Activated naive CD4-positive, alpha-beta T cell treated with anti-CD3 and anti-CD28 coated beads for 36 hours (primary cell): ENCODE results near the gene CDK15. TPM values are rescaled to one million over a fixed set of nuclear protein-coding genes. Genes with fewer than 3 reads are reported as not detected.

Experiments used
- CTCF ChIA-PET: fragments of 350-600 bp; sonication (Branson Sonifier 250); formaldehyde crosslinking; loops from one replicate; lab custom pipeline; 2021; ENCODE audit warnings: antibody characterized with exemption; lab: Charles Lee
- DNase-seq: peaks from one replicate; pipeline ENCODE4 v3.0.0-alpha.2; 2020
- H3K27ac Mint-ChIP-seq: one replicate; pipeline ENCODE4 v1.8.0; 2021; ENCODE audit warnings: mild to moderate bottlenecking, mixed read lengths
- H3K27me3 Mint-ChIP-seq: one replicate; pipeline ENCODE4 v1.8.0; 2021; ENCODE audit warnings: low read depth, mixed read lengths
- H3K36me3 Mint-ChIP-seq: one replicate; pipeline ENCODE4 v1.8.0; 2021; ENCODE audit warnings: low read depth, mixed read lengths
- H3K4me1 Mint-ChIP-seq: one replicate; pipeline ENCODE4 v1.8.0; 2021; ENCODE audit warnings: low read depth, mixed read lengths
- H3K4me3 Mint-ChIP-seq: one replicate; pipeline ENCODE4 v1.8.0; 2021; ENCODE audit warnings: mild to moderate bottlenecking, moderate library complexity, mixed read lengths
- H3K9me3 Mint-ChIP-seq: one replicate; pipeline ENCODE4 v1.8.0; 2021; ENCODE audit warnings: mixed read lengths
- intact Hi-C: fragments of 100-400 bp; cut with micrococcal nuclease; formaldehyde crosslinking; loops from one replicate; pipeline ENCODE4 v1.15.1; 2023
- total RNA-seq, 2 experiments: library from RNA; stranded (reverse); gene quantifications; one replicate each; pipeline ENCODE4 v1.2.3, GENCODE V29; 2021

Gene CDK15
- total RNA-seq, 2 experiments from 2014 or later, result not detected

- Mint-ChIP-seq H3K27ac (no peak overlapping the region), H3K4me1 (peaks cover 20% of the 10 kb centered on the region), H3K4me3 (peak overlapping the region; percentile 16), H3K9me3 (no peaks in the 10 kb centered on the region), H3K36me3 (no peaks in the 10 kb centered on the region), H3K27me3 (peaks cover 27% of the 10 kb centered on the region)
- peak; percentile 14 for DNase-seq
- CTCF ChIA-PET, result no interaction called here
- intact Hi-C loops, result no loop called here
Measured at GRCh38 chr2:201882353-201883090, 76.2 kb downstream of the CDK15 start.

GRCh38 chr2:201883606-201884369 lies 77.5 kb downstream of the CDK15 start:
- Mint-ChIP-seq H3K27me3 (peaks cover 36% of the 10 kb centered on the region), H3K27ac (no peak overlapping the region), H3K9me3 (no peaks in the 10 kb centered on the region), H3K4me1 (peaks cover 20% of the 10 kb centered on the region), H3K36me3 (no peaks in the 10 kb centered on the region), H3K4me3 (no peak overlapping the region)
- CTCF ChIA-PET, result interaction anchor here (0.8 kb wide), 1 partner anchor 23 kb away, joined by 3 read pairs; no protein-coding TSS in a partner anchor
- intact Hi-C loops, result no loop called here
- DNase-seq, result no peak

GRCh38 chr2:201886504-201886903 lies 80.2 kb downstream of the CDK15 start:
- H3K4me3 Mint-ChIP-seq, result no peak overlapping the region
- intact Hi-C loops, result no loop called here
- peaks cover 10% of the 10 kb centered on the region for H3K4me1 Mint-ChIP-seq
- no peaks in the 10 kb centered on the region for H3K9me3 Mint-ChIP-seq
- CTCF ChIA-PET, result interaction anchor here (0.6 kb wide), 1 partner anchor 22 kb away, joined by 3 read pairs; no protein-coding TSS in a partner anchor
- no peaks in the 10 kb centered on the region for H3K36me3 Mint-ChIP-seq
- H3K27ac Mint-ChIP-seq, result no peak overlapping the region
- DNase-seq, result no peak
- peaks cover 29% of the 10 kb centered on the region for H3K27me3 Mint-ChIP-seq

GRCh38 chr2:201887773-201888425 lies 81.6 kb downstream of the CDK15 start:
- DNase-seq, result no peak
- H3K27ac Mint-ChIP-seq, result no peak overlapping the region
- peaks cover 21% of the 10 kb centered on the region for H3K27me3 Mint-ChIP-seq
- intact Hi-C loops, result no loop called here
- H3K4me1 Mint-ChIP-seq, result no peaks in the 10 kb centered on the region
- H3K9me3 Mint-ChIP-seq, result no peaks in the 10 kb centered on the region
- H3K4me3 Mint-ChIP-seq, result no peak overlapping the region
- CTCF ChIA-PET, result interaction anchor here (0.6 kb wide), 1 partner anchor 23 kb away, joined by 3 read pairs; no protein-coding TSS in a partner anchor
- H3K36me3 Mint-ChIP-seq, result no peaks in the 10 kb centered on the region

- CTCF ChIA-PET, result no interaction called here
- intact Hi-C loops, result no loop called here
- Mint-ChIP-seq H3K36me3 (no peaks in the 10 kb centered on the region), H3K27ac (no peak overlapping the region), H3K27me3 (peaks cover 21% of the 10 kb centered on the region), H3K4me1 (no peaks in the 10 kb centered on the region), H3K4me3 (no peak overlapping the region), H3K9me3 (no peaks in the 10 kb centered on the region)
- no peak for DNase-seq
Measured at GRCh38 chr2:201888426-201888800, 82.1 kb downstream of the CDK15 start.

- Mint-ChIP-seq H3K36me3 (no peaks in the 10 kb centered on the region), H3K27ac (no peak overlapping the region), H3K27me3 (peaks cover 17% of the 10 kb centered on the region), H3K9me3 (no peaks in the 10 kb centered on the region), H3K4me3 (no peak overlapping the region), H3K4me1 (no peaks in the 10 kb centered on the region)
- intact Hi-C loops, result no loop called here
- CTCF ChIA-PET, result no interaction called here
- DNase-seq, result no peak
Measured at GRCh38 chr2:201890453-201890852, 84.1 kb downstream of the CDK15 start.

- no peak for DNase-seq
- H3K27ac Mint-ChIP-seq, result no peak overlapping the region
- CTCF ChIA-PET, result interaction anchor here (1.0 kb wide), 1 partner anchor 32 kb away, joined by 3 read pairs; no protein-coding TSS in a partner anchor
- peaks cover 15% of the 10 kb centered on the region for H3K27me3 Mint-ChIP-seq
- no peaks in the 10 kb centered on the region for H3K36me3 Mint-ChIP-seq
- intact Hi-C loops, result no loop called here
- H3K9me3 Mint-ChIP-seq, result no peaks in the 10 kb centered on the region
- H3K4me3 Mint-ChIP-seq, result no peak overlapping the region
- no peaks in the 10 kb centered on the region for H3K4me1 Mint-ChIP-seq
Measured at GRCh38 chr2:201891676-201892075, 85.3 kb downstream of the CDK15 start.

GRCh38 chr2:201892516-201892915 lies 86.2 kb downstream of the CDK15 start:
- intact Hi-C loops, result no loop called here
- Mint-ChIP-seq H3K27me3 (peaks cover 13% of the 10 kb centered on the region), H3K27ac (no peak overlapping the region), H3K4me1 (no peaks in the 10 kb centered on the region), H3K4me3 (no peak overlapping the region), H3K9me3 (no peaks in the 10 kb centered on the region), H3K36me3 (no peaks in the 10 kb centered on the region)
- DNase-seq, result no peak
- CTCF ChIA-PET, result interaction anchor here (1.0 kb wide), 1 partner anchor 33 kb away, joined by 3 read pairs; no protein-coding TSS in a partner anchor

GRCh38 chr2:201900362-201900761 lies 94.0 kb downstream of the CDK15 start:
- DNase-seq, result no peak
- Mint-ChIP-seq H3K9me3 (no peaks in the 10 kb centered on the region), H3K36me3 (no peaks in the 10 kb centered on the region), H3K27ac (no peak overlapping the region), H3K27me3 (peaks cover 15% of the 10 kb centered on the region), H3K4me3 (no peak overlapping the region), H3K4me1 (peaks cover 4% of the 10 kb centered on the region)
- CTCF ChIA-PET, result no interaction called here
- intact Hi-C loops, result no loop called here

GRCh38 chr2:201901786-201902185 lies 95.4 kb downstream of the CDK15 start:
- peak overlapping the region; percentile 56 for H3K4me3 Mint-ChIP-seq
- no peak overlapping the region for H3K27ac Mint-ChIP-seq
- peak; percentile 10 for DNase-seq
- no peaks in the 10 kb centered on the region for H3K36me3 Mint-ChIP-seq
- H3K9me3 Mint-ChIP-seq, result no peaks in the 10 kb centered on the region
- H3K4me1 Mint-ChIP-seq, result peaks cover 4% of the 10 kb centered on the region
- CTCF ChIA-PET, result interaction anchor here (0.6 to 0.7 kb wide), 2 partner anchors 130 to 610 kb away, joined by 3 to 4 read pairs; no protein-coding TSS in a partner anchor
- intact Hi-C loops, result no loop called here
- H3K27me3 Mint-ChIP-seq, result peaks cover 15% of the 10 kb centered on the region

- CTCF ChIA-PET, result interaction anchor here (0.6 to 0.7 kb wide), 2 partner anchors 490 to 540 kb away, joined by 3 to 4 read pairs; no protein-coding TSS in a partner anchor
- intact Hi-C loops, result no loop called here
- DNase-seq, result no peak
- Mint-ChIP-seq H3K4me3 (no peak overlapping the region), H3K36me3 (no peaks in the 10 kb centered on the region), H3K27me3 (peaks cover 11% of the 10 kb centered on the region), H3K27ac (no peak overlapping the region), H3K4me1 (peaks cover 12% of the 10 kb centered on the region), H3K9me3 (no peaks in the 10 kb centered on the region)
Measured at GRCh38 chr2:201904538-201905420, 98.4 kb downstream of the CDK15 start.
